Chondrocyte (in vitro differentiated cells): ENCODE measurements around the gene MTSS2. TPM values are rescaled to one million over a fixed set of nuclear protein-coding genes. Genes with fewer than 3 reads are reported as not detected.

Experiments
- DNase-seq: peaks from one replicate; pipeline ENCODE4 v3.0.0; 2021; ENCODE audit warnings: mixed read lengths, low spot score
- H3K27ac Mint-ChIP-seq: one replicate; pipeline ENCODE4 v1.8.0; 2021; ENCODE audit warnings: mild to moderate bottlenecking, moderate library complexity, mixed read lengths; ENCODE audit not compliant: unreplicated experiment
- H3K27me3 Mint-ChIP-seq: 2 replicates; pipeline ENCODE4 v1.8.0; 2021; ENCODE audit warnings: low read depth, mixed read lengths
- H3K36me3 Mint-ChIP-seq: 2 replicates; pipeline ENCODE4 v1.8.0; 2021; ENCODE audit warnings: low read depth, mixed read lengths
- H3K4me1 Mint-ChIP-seq: 2 replicates; pipeline ENCODE4 v1.8.0; 2021; ENCODE audit warnings: low read depth, mild to moderate bottlenecking, mixed read lengths
- H3K4me3 Mint-ChIP-seq: one replicate; pipeline ENCODE4 v1.8.0; 2021; ENCODE audit warnings: mild to moderate bottlenecking, moderate library complexity, mixed read lengths; ENCODE audit not compliant: unreplicated experiment
- H3K9me3 Mint-ChIP-seq: 2 replicates; pipeline ENCODE4 v1.8.0; 2021; ENCODE audit warnings: low read depth, mixed read lengths
- total RNA-seq: library from RNA; stranded (reverse); gene quantifications from 3 replicates; pipeline ENCODE4 v1.2.1, GENCODE V29; 2021
- TF ChIP-seq, protein P1 (sequence below): fragments of 200-600 bp; sonication (generic); IDR thresholded peaks from 2 replicates; pipeline ENCODE4 v1.5.0; 2021; ENCODE audit warnings: antibody characterized with exemption, mild to moderate bottlenecking, moderate library complexity

The MTSS2 gene
- total RNA-seq, 1 donor from 2014 or later, result 296 TPM

DNA sequence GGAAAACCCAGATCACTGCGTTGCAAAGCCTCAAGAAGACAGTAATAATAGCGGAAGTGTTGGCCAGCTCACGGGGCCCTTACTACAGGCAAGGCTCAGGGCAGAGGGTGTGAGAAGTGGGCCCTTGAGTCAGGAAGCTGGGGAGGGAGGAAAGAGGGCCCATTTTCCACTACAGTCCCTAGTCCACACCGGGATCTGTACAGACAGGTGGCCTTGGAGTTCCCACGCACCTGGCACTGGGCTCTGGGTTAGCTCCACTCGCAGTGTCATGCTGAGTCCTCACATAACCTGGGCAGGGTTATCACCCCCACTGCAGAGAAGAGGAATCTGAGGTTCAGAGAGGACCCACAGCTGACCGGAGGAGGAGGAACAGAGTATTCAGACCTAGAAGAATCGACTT, 16.8 kb upstream of the MTSS2 start:
- no peak for DNase-seq
- no peak overlapping the region for H3K4me3 Mint-ChIP-seq
- TF ChIP-seq, protein P1, sequence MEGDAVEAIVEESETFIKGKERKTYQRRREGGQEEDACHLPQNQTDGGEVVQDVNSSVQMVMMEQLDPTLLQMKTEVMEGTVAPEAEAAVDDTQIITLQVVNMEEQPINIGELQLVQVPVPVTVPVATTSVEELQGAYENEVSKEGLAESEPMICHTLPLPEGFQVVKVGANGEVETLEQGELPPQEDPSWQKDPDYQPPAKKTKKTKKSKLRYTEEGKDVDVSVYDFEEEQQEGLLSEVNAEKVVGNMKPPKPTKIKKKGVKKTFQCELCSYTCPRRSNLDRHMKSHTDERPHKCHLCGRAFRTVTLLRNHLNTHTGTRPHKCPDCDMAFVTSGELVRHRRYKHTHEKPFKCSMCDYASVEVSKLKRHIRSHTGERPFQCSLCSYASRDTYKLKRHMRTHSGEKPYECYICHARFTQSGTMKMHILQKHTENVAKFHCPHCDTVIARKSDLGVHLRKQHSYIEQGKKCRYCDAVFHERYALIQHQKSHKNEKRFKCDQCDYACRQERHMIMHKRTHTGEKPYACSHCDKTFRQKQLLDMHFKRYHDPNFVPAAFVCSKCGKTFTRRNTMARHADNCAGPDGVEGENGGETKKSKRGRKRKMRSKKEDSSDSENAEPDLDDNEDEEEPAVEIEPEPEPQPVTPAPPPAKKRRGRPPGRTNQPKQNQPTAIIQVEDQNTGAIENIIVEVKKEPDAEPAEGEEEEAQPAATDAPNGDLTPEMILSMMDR, result no peak
- peaks cover 92% of the 10 kb centered on the region for H3K4me1 Mint-ChIP-seq
- H3K27me3 Mint-ChIP-seq, result no peaks in the 10 kb centered on the region
- peaks cover 4% of the 10 kb centered on the region for H3K36me3 Mint-ChIP-seq
- peak overlapping the region; percentile 100 for H3K27ac Mint-ChIP-seq
- H3K9me3 Mint-ChIP-seq, result no peaks in the 10 kb centered on the region

- H3K27ac Mint-ChIP-seq, result peak overlapping the region; percentile 100
- H3K4me3 Mint-ChIP-seq, result no peak overlapping the region
- H3K36me3 Mint-ChIP-seq, result peaks cover 4% of the 10 kb centered on the region
- DNase-seq, result no peak
- H3K4me1 Mint-ChIP-seq, result peaks cover 92% of the 10 kb centered on the region
- H3K9me3 Mint-ChIP-seq, result no peaks in the 10 kb centered on the region
- TF ChIP-seq, protein P1, result no peak
- H3K27me3 Mint-ChIP-seq, result no peaks in the 10 kb centered on the region
These were observed 16.1 kb upstream of the MTSS2 start for GRCh38 chr16:70701998-70702397.

DNA sequence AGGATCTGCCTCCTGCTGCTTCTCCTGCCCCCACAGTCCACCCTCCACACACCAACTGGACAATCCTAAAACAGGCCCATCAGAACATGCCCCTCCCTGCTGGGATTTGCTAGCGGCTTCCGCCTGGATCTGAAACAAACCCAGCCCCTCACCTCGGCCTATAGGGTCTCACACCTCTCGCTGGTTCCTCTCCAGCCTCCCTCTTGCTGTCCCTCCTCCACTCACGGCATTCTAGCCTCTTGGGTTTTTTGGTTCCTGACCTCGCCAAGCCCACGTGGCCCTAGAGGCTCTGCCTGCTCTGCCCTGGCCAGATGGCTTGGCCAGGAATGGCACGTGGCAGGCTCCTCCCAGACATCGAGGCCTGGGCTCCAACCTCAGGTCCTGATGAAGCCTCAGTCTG, 15.7 kb upstream of the MTSS2 start:
- Mint-ChIP-seq H3K4me3 (no peak overlapping the region), H3K36me3 (peaks cover 4% of the 10 kb centered on the region), H3K27ac (peak overlapping the region; percentile 100), H3K27me3 (no peaks in the 10 kb centered on the region), H3K9me3 (no peaks in the 10 kb centered on the region), H3K4me1 (peaks cover 92% of the 10 kb centered on the region)
- DNase-seq, result no peak
- TF ChIP-seq, protein P1, result no peak

DNA sequence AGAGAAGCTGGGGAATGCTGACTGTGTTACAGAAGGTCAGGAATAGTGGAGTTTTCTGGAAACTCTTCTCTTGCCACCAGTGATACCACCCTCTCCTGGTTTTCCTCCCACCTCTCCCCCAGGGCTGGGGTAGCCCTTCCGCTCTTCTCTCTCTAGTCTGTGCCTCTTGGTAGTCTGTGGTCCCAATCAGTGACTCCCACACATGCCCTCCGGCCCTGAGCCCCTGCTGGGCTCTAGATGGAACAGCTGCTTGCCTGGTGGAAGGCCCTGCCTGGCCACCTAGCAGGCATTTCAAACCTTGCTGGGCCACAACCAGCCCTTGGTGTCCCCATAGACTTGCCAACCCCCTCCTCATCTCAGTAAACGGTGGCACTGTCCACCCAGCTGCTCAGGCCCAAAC, 15.2 kb upstream of the MTSS2 start:
- TF ChIP-seq, protein P1, result no peak
- Mint-ChIP-seq H3K4me1 (peaks cover 92% of the 10 kb centered on the region), H3K36me3 (peaks cover 4% of the 10 kb centered on the region), H3K4me3 (no peak overlapping the region), H3K27ac (peak overlapping the region; percentile 100), H3K9me3 (no peaks in the 10 kb centered on the region), H3K27me3 (no peaks in the 10 kb centered on the region)
- DNase-seq, result no peak

GRCh38 chr16:70700101-70701020, 14.5 kb upstream of the MTSS2 start:
- Mint-ChIP-seq H3K4me1 (peaks cover 94% of the 10 kb centered on the region), H3K4me3 (no peak overlapping the region), H3K27me3 (no peaks in the 10 kb centered on the region), H3K36me3 (peaks cover 4% of the 10 kb centered on the region), H3K27ac (peak overlapping the region; percentile 100), H3K9me3 (no peaks in the 10 kb centered on the region)
- TF ChIP-seq, protein P1, result no peak
- DNase-seq, result no peak
